WTC11 (cell line): ENCODE measurements around the gene PRDM2. TPM values are rescaled to one million over a fixed set of nuclear protein-coding genes. Genes with fewer than 3 reads are reported as not detected.

Source experiments
- ATAC-seq: fragments of 200-7000 bp; cut with Tn5 transposase; 2 replicates; pipeline ENCODE4 v1.10.0; 2021; ENCODE audit warnings: mild to moderate bottlenecking, moderate library complexity
- CTCF ChIA-PET: fragments of 300-600 bp; sonication (Branson Sonifier 250); formaldehyde crosslinking; loops from one replicate; lab custom pipeline; 2021; ENCODE audit warnings: antibody characterized with exemption; lab: Charles Lee
- POLR2A ChIA-PET: fragments of 350-600 bp; sonication (Branson Sonifier 250); formaldehyde crosslinking; loops from one replicate; lab custom pipeline; 2021; ENCODE audit warnings: antibody characterized with exemption; lab: Charles Lee
- DNase-seq: peaks from one replicate; pipeline ENCODE4 v3.0.0; 2021; ENCODE audit warnings: low spot score
- H3K27ac Mint-ChIP-seq: 2 replicates; pipeline ENCODE4 v1.8.0; 2021; ENCODE audit warnings: mixed read lengths
- H3K27me3 Mint-ChIP-seq: 2 replicates; pipeline ENCODE4 v1.8.0; 2021; ENCODE audit warnings: low read depth, mild to moderate bottlenecking, moderate library complexity, mixed read lengths
- H3K36me3 Mint-ChIP-seq: 2 replicates; pipeline ENCODE4 v1.8.0; 2021; ENCODE audit warnings: mixed read lengths
- H3K4me1 Mint-ChIP-seq: 2 replicates; pipeline ENCODE4 v1.8.0; 2022; ENCODE audit warnings: mixed read lengths
- H3K4me3 Mint-ChIP-seq: 2 replicates; pipeline ENCODE4 v1.8.0; 2021; ENCODE audit warnings: mild to moderate bottlenecking, moderate library complexity, mixed read lengths
- H3K9me3 Mint-ChIP-seq: 2 replicates; pipeline ENCODE4 v1.8.0; 2021; ENCODE audit warnings: mixed read lengths
- AFF4 ChIP-seq: sonication (generic); formaldehyde crosslinking; IDR thresholded peaks from 2 replicates; pipeline ENCODE4 v1.8.1; 2023; ENCODE audit warnings: mild to moderate bottlenecking, missing genetic modification reagents, borderline replicate concordance
- ATF2 ChIP-seq: sonication (generic); formaldehyde crosslinking; IDR thresholded peaks from 2 replicates; pipeline ENCODE4 v1.8.1; 2022; ENCODE audit warnings: low read depth, missing genetic modification reagents, borderline replicate concordance
- ATF3 ChIP-seq: sonication (generic); formaldehyde crosslinking; conservative IDR thresholded peaks from 2 replicates; pipeline ENCODE4 v1.8.1; 2022; ENCODE audit warnings: mild to moderate bottlenecking, missing genetic modification reagents
- ELF4 ChIP-seq: sonication (generic); formaldehyde crosslinking; IDR thresholded peaks from 2 replicates; pipeline ENCODE4 v1.8.1; 2022; ENCODE audit warnings: low read depth, mild to moderate bottlenecking, moderate library complexity, missing genetic modification reagents
- ETV6 ChIP-seq: sonication (generic); formaldehyde crosslinking; IDR thresholded peaks from 2 replicates; pipeline ENCODE4 v1.8.1; 2022; ENCODE audit warnings: mild to moderate bottlenecking, missing genetic modification reagents
- JUN ChIP-seq: sonication (generic); formaldehyde crosslinking; IDR thresholded peaks from 2 replicates; pipeline ENCODE4 v1.8.0; 2023; ENCODE audit warnings: mild to moderate bottlenecking, missing genetic modification reagents
- MXD4 ChIP-seq: fragments of 250-450 bp; sonication (Bioruptor Pico); IDR thresholded peaks from 2 replicates; pipeline ENCODE4 v1.8.0; 2021; ENCODE audit warnings: mild to moderate bottlenecking, moderate library complexity, borderline replicate concordance
- MYBL2 ChIP-seq: sonication (generic); formaldehyde crosslinking; IDR thresholded peaks from 2 replicates; pipeline ENCODE4 v1.8.1; 2023; ENCODE audit warnings: mild to moderate bottlenecking, moderate library complexity, missing genetic modification reagents
- NFE2L1 ChIP-seq: sonication (generic); formaldehyde crosslinking; IDR thresholded peaks from 2 replicates; pipeline ENCODE4 v1.8.1; 2023; ENCODE audit warnings: missing genetic modification reagents
- PRRX2 ChIP-seq: fragments of 250-450 bp; sonication (Bioruptor Pico); IDR thresholded peaks from 2 replicates; pipeline ENCODE4 v1.8.0; 2021; ENCODE audit warnings: mild to moderate bottlenecking
- RORB ChIP-seq: fragments of 250-450 bp; sonication (Bioruptor Pico); IDR thresholded peaks from 2 replicates; pipeline ENCODE4 v1.9.0; 2021; ENCODE audit warnings: mild to moderate bottlenecking
- SP1 ChIP-seq: sonication (generic); formaldehyde crosslinking; conservative IDR thresholded peaks from 2 replicates; pipeline ENCODE4 v1.8.1; 2022; ENCODE audit warnings: missing genetic modification reagents
- USF2 ChIP-seq: sonication (generic); formaldehyde crosslinking; IDR thresholded peaks from 2 replicates; pipeline ENCODE4 v1.8.1; 2023; ENCODE audit warnings: mild to moderate bottlenecking, missing genetic modification reagents, moderate library complexity
- ZBTB43 ChIP-seq: sonication (generic); formaldehyde crosslinking; IDR thresholded peaks from 2 replicates; pipeline ENCODE4 v1.8.1; 2023; ENCODE audit warnings: mild to moderate bottlenecking, missing genetic modification reagents
- ZNF232 ChIP-seq: sonication (generic); formaldehyde crosslinking; IDR thresholded peaks from 2 replicates; pipeline ENCODE4 v1.8.0; 2022; ENCODE audit warnings: mild to moderate bottlenecking, missing genetic modification reagents
- ZNF512 ChIP-seq: sonication (generic); formaldehyde crosslinking; IDR thresholded peaks from 2 replicates; pipeline ENCODE4 v1.8.1; 2022; ENCODE audit warnings: missing genetic modification reagents, borderline replicate concordance
- ZNF532 ChIP-seq: fragments of 250-450 bp; sonication (Bioruptor Pico); IDR thresholded peaks from 2 replicates; pipeline ENCODE4 v1.9.0; 2021; ENCODE audit warnings: mild to moderate bottlenecking, borderline replicate concordance
- total RNA-seq: library from RNA; stranded (reverse); gene quantifications from 3 replicates; pipeline ENCODE4 v1.2.3, GENCODE V29; 2021

PRDM2 gene
- total RNA-seq, 1 experiment from 2014 or later, result 25.0 TPM

- H3K27ac Mint-ChIP-seq, result no peak overlapping the region
- no peak for DNase-seq
- no peak for TF ChIP-seq AFF4 (CRISPR knock-in tag)
- TF ChIP-seq PRRX2, result no peak
- no peak for TF ChIP-seq MXD4 (CRISPR knock-in tag)
- no peak for TF ChIP-seq NFE2L1 (CRISPR knock-in tag)
- no peak for TF ChIP-seq RORB
- no peak for TF ChIP-seq ELF4 (CRISPR knock-in tag)
- TF ChIP-seq ETV6, result no peak
- no peak for TF ChIP-seq ATF2 (CRISPR knock-in tag)
- TF ChIP-seq ZNF512 (CRISPR knock-in tag), result no peak
- no peak for TF ChIP-seq USF2 (CRISPR knock-in tag)
- TF ChIP-seq SP1, result no peak
- no peak for TF ChIP-seq ZBTB43
- TF ChIP-seq JUN, result no peak
- no peak for TF ChIP-seq ZNF232
- TF ChIP-seq ATF3 (CRISPR knock-in tag), result no peak
- TF ChIP-seq ZNF532 (CRISPR knock-in tag), result no peak
- no peak for TF ChIP-seq MYBL2 (CRISPR knock-in tag)
- H3K36me3 Mint-ChIP-seq, result no peaks in the 10 kb centered on the region
- H3K9me3 Mint-ChIP-seq, result no peaks in the 10 kb centered on the region
- ChIA-PET CTCF (interaction anchor here (0.5 kb wide), 1 partner anchor 185 kb away, joined by 3 read pairs; no protein-coding TSS in a partner anchor), POLR2A (no interaction called here)
- ATAC-seq, result no peak
- no peak overlapping the region for H3K4me3 Mint-ChIP-seq
- H3K27me3 Mint-ChIP-seq, result peaks cover 22% of the 10 kb centered on the region
- H3K4me1 Mint-ChIP-seq, result peaks cover 34% of the 10 kb centered on the region
These were observed 51.5 kb downstream of the PRDM2 start for GRCh38 chr1:13751458-13751871.
